ENCODE results near the gene MBD3L3. TPM values are rescaled to one million over a fixed set of nuclear protein-coding genes. Genes with fewer than 3 reads are reported as not detected.
"Not testable (repeated sequence)": the region's sequence is repeated elsewhere in the genome, so short reads cannot be mapped to it uniquely, and the experiment has no call there.

The MBD3L3 gene
- total RNA-seq, 2 donors from 2014 or later, result not detected

- no peak for DNase-seq
- Mint-ChIP-seq H3K4me3 (peak overlapping the region; percentile 86), H3K27ac (no peak overlapping the region), H3K9me3 (peaks cover 42% of the 10 kb centered on the region), H3K36me3 (ENCODE audit: low read depth) (peaks cover 29% of the 10 kb centered on the region), H3K4me1 (no peaks in the 10 kb centered on the region), H3K27me3 (ENCODE audit: insufficient read depth) (no peaks in the 10 kb centered on the region)
- no peaks in the 10 kb centered on the region for H3K27me3 ChIP-seq (ENCODE audit: control insufficient read depth, insufficient read depth, low read length, poor library complexity, severe bottlenecking)
- no peak overlapping the region for H3K27ac ChIP-seq (ENCODE audit: low read depth, low read length)
- no peaks in the 10 kb centered on the region for H3K4me1 ChIP-seq (ENCODE audit: control insufficient read depth, insufficient read depth, low read length)
- H3K36me3 ChIP-seq (ENCODE audit: control insufficient read depth, insufficient read depth, low read length), result peaks cover 18% of the 10 kb centered on the region
- H3K9me3 ChIP-seq (ENCODE audit: control insufficient read depth, low read length), result peaks cover 21% of the 10 kb centered on the region
- no peak for TF ChIP-seq CTCF (conservative IDR thresholded peaks at IDR 0.05)
- 96% methylated on average over 6 of the region's 6 CpGs; no CpG with 5 or more reads in 1 of the 2 experiments for WGBS, 2 experiments (ENCODE audit: insufficient coverage in 1 of 2, insufficient read length in 1 of 2)
- peak overlapping the region; percentile 90 for H3K4me3 ChIP-seq (ENCODE audit: low read length)
- H3K9ac ChIP-seq (ENCODE audit: extremely low read depth, low read length, poor library complexity, severe bottlenecking), result no peak overlapping the region
Observed at GRCh38 chr19:7068599-7068998, 10.1 kb upstream of the MBD3L3 start.

GRCh38 chr19:7067716-7068115, 9.2 kb upstream of the MBD3L3 start:
- Histone ChIP-seq H3K9me3 (ENCODE audit: control insufficient read depth, low read length) (peaks cover 24% of the 10 kb centered on the region), H3K4me3 (ENCODE audit: low read length) (no peak overlapping the region), H3K36me3 (ENCODE audit: control insufficient read depth, insufficient read depth, low read length) (peaks cover 14% of the 10 kb centered on the region), H3K4me1 (ENCODE audit: control insufficient read depth, insufficient read depth, low read length) (no peaks in the 10 kb centered on the region), H3K27me3 (ENCODE audit: control insufficient read depth, insufficient read depth, low read length, poor library complexity, severe bottlenecking) (no peaks in the 10 kb centered on the region), H3K9ac (ENCODE audit: extremely low read depth, low read length, poor library complexity, severe bottlenecking) (no peak overlapping the region), H3K27ac (ENCODE audit: low read depth, low read length) (no peak overlapping the region)
- Mint-ChIP-seq H3K4me1 (no peaks in the 10 kb centered on the region), H3K27ac (no peak overlapping the region), H3K27me3 (ENCODE audit: insufficient read depth) (no peaks in the 10 kb centered on the region), H3K4me3 (no peak overlapping the region), H3K36me3 (ENCODE audit: low read depth) (peaks cover 24% of the 10 kb centered on the region), H3K9me3 (peaks cover 46% of the 10 kb centered on the region)
- 88% methylated on average over 2 of the region's 2 CpGs; no CpG with 5 or more reads in 1 of the 2 experiments for WGBS, 2 experiments (ENCODE audit: insufficient coverage in 1 of 2, insufficient read length in 1 of 2)
- no peak for TF ChIP-seq CTCF (conservative IDR thresholded peaks at IDR 0.05)
- no peak for DNase-seq

- H3K9ac ChIP-seq (ENCODE audit: extremely low read depth, low read length, poor library complexity, severe bottlenecking); H3K27ac Mint-ChIP-seq; H3K27me3 ChIP-seq (ENCODE audit: control insufficient read depth, insufficient read depth, low read length, poor library complexity, severe bottlenecking); H3K27me3 Mint-ChIP-seq (ENCODE audit: insufficient read depth); H3K4me3 ChIP-seq (ENCODE audit: low read length); H3K36me3 ChIP-seq (ENCODE audit: control insufficient read depth, insufficient read depth, low read length); H3K4me1 ChIP-seq (ENCODE audit: control insufficient read depth, insufficient read depth, low read length); H3K27ac ChIP-seq (ENCODE audit: low read depth, low read length); H3K4me1 Mint-ChIP-seq; H3K4me3 Mint-ChIP-seq: not testable (repeated sequence)
- peaks cover 44% of the 10 kb centered on the region for H3K9me3 Mint-ChIP-seq
- peaks cover 18% of the 10 kb centered on the region for H3K36me3 Mint-ChIP-seq (ENCODE audit: low read depth)
- 45% methylated on average over 13 of the region's 13 CpGs; no CpG with 5 or more reads in 1 of the 2 experiments for WGBS, 2 experiments (ENCODE audit: insufficient coverage in 1 of 2, insufficient read length in 1 of 2)
- DNase-seq, result peak; percentile 79
- TF ChIP-seq CTCF (conservative IDR thresholded peaks at IDR 0.05), result peak; percentile 48
- H3K9me3 ChIP-seq (ENCODE audit: control insufficient read depth, low read length), result peaks cover 24% of the 10 kb centered on the region
Observed at GRCh38 chr19:7067122-7067521, 8.6 kb upstream of the MBD3L3 start.
